ENCODE results near the gene MRPL14.

The MRPL14 gene

DNA sequence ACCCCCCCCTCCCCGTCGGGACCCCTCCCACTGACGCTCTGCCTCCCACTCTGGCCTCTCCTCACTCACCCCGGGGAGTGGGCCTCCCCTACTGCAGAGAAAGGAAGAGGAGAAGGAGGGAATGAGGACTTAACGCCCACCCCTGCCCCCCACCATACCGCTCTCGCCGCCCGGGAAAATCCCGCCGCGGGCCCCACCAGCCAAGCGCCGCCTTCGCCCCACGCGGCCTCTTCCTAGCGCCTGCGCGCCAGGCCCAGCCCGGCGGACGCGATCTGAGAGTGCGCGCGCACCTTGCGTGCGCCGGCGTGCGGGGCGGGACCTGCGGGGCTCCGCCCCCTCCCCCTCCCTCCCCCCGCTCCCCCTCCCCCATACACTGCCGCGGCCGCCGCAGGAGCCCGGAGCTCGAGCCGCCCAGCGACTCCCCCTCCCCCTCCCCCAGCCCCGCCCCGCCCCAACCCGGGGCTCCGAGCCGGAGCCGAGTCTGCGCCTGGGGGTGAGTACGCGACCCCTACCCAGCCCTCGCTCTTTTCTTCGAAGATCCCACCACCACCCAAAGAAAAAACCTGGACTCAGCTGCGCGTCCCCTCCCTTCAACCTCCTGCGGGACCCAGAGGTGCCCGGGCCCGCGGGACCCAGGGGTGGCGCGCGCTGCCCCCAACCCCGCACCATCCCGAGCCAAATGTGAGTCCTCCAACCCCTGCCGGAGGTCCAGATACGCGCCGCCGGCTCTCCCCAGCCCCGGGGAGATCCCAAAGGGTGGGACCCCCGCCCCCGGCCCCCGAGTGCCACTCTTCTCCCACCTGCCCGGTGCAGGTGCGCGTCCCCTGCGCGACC is at the start of gene MRPL14, which contains the start of gene TMEM63B:
MRPL14 (minus strand) TSS at position 267 of the 834 bp plus-strand sequence. CDS start 10,841 bp downstream, outside the sequence.
TMEM63B (plus strand) TSS at position 369 of the 834 bp plus-strand sequence. CDS start 7,031 bp downstream, outside the sequence.
- peak; percentile 79 to 92 for DNase-seq (ENCODE audit: low read depth in 1 of 2, low spot score in 1 of 2)

DNA sequence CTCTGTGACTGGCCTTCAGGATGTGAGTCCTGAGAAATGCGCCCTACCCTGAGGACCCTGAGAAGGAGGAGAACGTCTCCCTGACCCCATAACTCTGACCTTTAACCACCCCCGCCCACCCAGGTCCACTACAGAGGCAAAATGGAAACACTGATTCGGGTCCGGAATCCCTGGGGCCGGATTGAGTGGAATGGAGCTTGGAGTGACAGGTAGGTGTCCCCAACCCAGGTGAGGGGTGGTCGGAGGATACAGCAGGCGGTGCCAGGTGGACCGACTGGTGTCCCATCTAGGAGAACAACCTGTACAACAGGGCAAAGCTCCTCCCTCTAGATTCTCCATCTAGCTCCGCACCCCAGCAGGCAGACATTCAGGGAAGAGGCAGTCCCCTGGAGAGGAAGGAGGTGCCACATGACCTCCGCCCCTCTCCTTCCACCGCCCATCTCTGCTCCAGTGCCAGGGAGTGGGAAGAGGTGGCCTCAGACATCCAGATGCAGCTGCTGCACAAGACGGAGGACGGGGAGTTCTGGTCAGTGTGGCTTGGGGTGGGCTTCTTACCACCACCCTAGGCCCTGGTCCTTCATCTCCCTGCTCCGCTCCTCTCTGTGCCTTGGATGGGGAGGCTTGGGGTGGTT is 49.0 kb upstream of the MRPL14 start:
- no peak for DNase-seq (ENCODE audit: low read depth in 1 of 2, low spot score in 1 of 2)

DNA sequence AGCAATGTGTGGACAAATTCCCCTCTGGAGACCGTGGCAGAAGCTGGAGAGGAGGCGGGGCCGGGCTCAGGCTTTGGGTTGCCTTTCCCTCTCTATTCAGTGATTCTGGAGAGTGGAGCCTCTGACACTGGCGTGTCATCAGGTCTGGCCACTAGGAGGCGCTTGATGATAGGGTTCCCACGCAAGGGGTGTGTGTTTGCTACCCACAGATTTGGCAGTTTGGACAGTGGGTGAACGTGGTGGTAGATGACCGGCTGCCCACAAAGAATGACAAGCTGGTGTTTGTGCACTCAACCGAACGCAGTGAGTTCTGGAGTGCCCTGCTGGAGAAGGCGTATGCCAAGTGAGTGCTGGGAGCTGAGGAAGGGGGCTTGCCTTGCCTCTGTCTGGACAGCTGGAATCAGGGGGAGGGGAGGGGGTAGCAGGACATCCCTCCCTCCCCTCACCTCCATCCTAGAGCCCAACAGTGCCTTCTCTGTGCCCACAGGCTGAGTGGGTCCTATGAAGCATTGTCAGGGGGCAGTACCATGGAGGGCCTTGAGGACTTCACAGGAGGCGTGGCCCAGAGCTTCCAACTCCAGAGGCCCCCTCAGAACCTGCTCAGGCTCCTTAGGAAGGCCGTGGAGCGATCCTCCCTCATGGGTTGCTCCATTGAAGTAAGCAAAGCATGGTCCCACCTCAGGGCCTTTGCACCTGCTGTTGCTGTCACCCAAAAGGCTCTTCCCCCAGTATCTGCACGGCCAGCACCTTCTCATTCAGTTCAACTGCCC is 45.7 kb upstream of the MRPL14 start:
- peak; percentile 55 to 61 for DNase-seq (ENCODE audit: low read depth in 1 of 2, low spot score in 1 of 2)

DNA sequence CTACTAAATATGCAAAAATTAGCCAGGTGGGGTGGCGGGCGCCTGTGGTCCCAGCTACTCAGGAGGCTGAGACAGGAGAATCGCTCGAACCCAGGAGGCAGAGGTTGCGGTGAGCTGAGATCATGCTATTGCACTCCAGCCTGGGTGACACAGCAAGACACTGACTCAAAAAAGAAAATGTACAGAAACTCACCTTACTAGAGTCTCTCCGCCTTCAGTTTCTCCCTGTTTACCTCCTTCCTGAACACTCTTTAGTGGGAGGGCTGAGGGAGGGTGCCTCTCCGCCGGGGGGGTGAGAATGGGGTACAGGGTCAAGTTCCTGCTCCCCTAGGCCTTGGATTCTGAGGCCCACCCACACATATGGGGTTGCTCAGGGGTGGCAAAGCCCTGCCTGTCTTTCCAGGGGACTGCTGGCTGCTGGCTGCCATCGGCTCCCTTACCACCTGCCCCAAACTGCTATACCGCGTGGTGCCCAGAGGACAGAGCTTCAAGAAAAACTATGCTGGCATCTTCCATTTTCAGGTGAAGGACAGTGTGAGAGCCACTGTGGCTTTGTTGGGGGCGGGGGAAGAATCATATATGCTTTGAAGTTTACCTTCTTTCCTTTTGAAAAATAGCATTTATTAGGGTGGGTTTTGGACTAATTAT is 44.8 kb upstream of the MRPL14 start:
- no peak for DNase-seq (ENCODE audit: low read depth in 1 of 2, low spot score in 1 of 2)

GRCh38 chr6:44169886-44170570 is 42.8 kb upstream of the MRPL14 start:
- no peak for DNase-seq (ENCODE audit: low read depth in 1 of 2, low spot score in 1 of 2)

GRCh38 chr6:44169154-44169553 is 41.9 kb upstream of the MRPL14 start:
- no peak for DNase-seq (ENCODE audit: low read depth in 1 of 2, low spot score in 1 of 2)

DNA sequence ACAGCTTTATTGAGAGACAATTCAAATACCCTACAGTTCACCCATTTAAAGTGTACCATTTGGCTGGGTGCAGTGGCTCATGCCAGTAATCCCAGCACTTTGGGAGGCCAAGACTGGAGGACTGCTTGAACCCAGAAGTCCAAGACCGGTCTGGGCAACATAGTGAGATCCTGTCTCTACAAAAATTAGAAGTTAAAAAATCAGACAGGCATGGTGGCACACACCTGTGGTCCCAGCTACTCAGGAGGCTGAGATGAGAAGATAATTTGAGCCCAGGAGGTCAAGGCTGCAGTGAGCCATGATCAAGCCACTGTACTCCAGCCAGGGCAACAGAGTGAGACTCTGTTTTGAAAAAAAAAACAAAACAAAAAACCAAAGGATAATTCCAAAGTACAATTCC is 40.3 kb upstream of the MRPL14 start:
- DNase-seq (ENCODE audit: low read depth in 1 of 2, low spot score in 1 of 2) = no peak

DNA sequence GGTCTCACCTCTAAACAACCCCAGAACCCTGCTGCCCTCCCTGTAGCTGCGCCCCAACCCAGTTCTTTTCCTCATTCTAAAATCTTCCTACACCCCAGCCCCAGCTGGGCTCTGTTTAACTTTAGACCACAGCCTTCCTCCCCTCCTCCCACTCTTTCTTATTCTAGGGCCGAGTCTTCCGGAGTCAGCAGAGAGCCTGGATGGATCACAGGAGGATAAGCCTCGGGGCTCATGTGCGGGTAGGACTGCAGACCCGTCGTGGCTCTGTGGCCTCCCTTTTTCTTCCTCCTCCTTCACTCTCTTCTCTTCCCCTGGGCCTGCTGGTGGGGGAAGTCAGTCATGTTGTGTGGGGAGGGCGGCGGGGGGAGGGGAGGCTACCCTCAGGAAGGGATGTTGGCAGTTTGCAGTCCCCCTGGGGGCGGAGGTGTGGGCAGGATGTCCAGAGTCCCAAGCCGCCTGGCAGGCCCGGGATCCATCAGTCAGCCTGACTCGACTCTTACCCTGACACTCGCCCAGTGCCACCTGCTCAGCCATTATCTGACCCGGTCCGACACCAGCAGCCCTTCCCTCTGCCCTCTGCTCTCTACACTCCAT is 39.4 kb upstream of the MRPL14 start:
- no peak for DNase-seq (ENCODE audit: low read depth in 1 of 2, low spot score in 1 of 2)

DNA sequence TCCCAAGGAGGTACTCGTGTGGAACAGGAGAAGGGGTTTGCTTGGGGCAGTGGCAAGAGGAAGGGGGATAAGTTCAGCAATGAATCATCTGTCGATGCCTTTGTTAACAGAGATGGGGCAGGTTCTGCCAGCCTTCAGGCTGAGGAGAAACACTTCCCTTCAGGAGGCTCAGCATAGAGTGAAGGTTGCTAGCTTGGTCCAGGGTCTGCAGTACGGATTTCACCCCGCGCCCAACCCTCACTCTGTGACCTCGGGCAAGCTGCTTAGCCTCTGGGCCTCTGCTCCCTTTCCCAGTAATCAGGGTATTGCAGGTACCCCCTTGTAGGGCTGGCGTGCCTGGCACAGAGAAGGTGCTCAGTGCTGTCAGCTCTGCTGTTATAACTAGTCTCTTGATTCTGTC is 38.9 kb upstream of the MRPL14 start:
- no peak for DNase-seq (ENCODE audit: low read depth in 1 of 2, low spot score in 1 of 2)

GRCh38 chr6:44162876-44163625 is 35.8 kb upstream of the MRPL14 start:
- no peak for DNase-seq (ENCODE audit: low read depth in 1 of 2, low spot score in 1 of 2)

GRCh38 chr6:44161997-44162338 is 34.7 kb upstream of the MRPL14 start:
- DNase-seq (ENCODE audit: low read depth in 1 of 2, low spot score in 1 of 2) = no peak

DNA sequence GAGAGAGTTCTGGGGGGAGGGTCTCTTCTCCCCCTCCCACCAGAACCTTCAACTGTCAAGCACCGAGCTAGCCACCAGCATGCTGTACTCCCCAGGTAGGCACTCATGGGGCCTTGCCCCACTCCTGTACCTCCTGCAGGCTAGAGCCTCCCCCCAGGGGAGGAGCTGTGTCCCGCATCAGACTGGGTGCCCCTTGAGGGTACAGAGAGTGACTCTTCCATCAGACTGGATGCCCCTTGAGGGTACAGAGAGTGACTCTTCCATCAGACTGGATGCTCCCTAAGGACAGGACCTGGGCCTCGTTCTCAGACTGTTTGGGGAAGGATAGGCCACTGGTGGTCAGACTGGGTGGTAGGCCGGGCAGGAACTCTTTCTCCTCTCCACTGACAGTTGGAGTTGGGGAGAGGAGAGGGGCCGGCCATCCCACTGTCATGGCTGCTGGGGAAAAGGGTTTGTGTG is 31.5 kb upstream of the MRPL14 start, which contains the start of gene CAPN11:
CAPN11 (plus strand) TSS at position 51 of the 459 bp plus-strand sequence; CDS start at position 80, 29 bp downstream.
- DNase-seq (ENCODE audit: low read depth in 1 of 2, low spot score in 1 of 2) = no peak

DNA sequence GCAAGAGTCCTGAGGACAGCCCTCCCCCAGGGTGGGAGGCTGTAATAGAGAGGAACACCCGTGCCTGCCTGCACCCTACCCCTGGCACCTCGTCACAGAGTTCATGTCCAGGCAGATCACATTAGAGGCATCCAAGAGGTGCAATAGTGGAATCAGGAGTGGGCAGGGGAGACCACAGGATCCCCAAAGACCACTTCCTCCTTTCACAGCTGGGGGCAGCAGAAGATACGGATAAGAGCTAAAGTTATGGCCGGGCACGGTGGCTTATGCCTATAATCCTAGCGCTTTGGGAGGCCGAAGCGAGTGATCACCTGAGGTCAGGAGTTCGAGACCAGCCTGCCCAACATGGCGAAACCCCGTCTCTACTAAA is 29.9 kb upstream of the MRPL14 start:
- DNase-seq (ENCODE audit: low read depth in 1 of 2, low spot score in 1 of 2) = no peak

GRCh38 chr6:44156494-44157151 is 29.4 kb upstream of the MRPL14 start:
- no peak for DNase-seq (ENCODE audit: low read depth in 1 of 2, low spot score in 1 of 2)

GRCh38 chr6:44154067-44154466 is 26.8 kb upstream of the MRPL14 start:
- no peak for DNase-seq (ENCODE audit: low read depth in 1 of 2, low spot score in 1 of 2)

DNA sequence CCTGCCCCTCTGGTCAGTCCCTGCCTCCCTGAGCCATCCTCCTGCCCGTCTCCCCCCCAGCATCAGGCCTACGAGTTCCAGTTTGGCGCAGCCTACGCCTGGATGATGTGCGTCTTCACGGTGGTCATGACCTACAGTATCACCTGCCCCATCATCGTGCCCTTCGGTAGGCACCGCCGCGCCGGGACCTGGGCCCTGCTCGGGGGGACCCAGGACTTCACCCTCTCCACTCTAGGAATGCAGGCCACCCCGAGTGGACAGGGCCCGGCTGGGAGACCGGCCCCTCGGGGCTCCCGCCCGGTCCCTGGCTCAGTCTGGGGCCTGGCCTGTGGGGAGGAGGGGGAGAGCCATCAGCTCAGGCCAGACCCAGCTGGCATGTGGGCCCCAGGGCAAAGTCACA is 25.3 kb upstream of the MRPL14 start:
- DNase-seq (ENCODE audit: low read depth in 1 of 2, low spot score in 1 of 2) = no peak

DNA sequence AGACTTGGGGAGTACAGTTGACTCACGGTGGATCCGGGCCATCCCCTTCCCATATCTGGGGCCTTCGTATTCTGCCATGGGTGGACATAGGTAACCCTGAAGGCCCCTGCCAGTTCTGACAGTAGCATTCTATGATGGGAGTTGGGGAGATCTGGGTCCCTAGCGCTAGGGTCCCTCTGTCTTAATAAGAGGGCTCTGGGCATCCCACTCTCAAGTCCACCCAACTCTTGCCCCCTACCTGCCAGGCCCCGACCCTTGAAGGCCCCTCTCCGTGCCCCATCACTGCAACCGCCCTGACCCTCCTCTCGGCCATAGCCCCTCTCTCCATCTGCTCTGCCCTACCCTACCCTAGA is 24.8 kb upstream of the MRPL14 start:
- no peak for DNase-seq (ENCODE audit: low read depth in 1 of 2, low spot score in 1 of 2)

DNA sequence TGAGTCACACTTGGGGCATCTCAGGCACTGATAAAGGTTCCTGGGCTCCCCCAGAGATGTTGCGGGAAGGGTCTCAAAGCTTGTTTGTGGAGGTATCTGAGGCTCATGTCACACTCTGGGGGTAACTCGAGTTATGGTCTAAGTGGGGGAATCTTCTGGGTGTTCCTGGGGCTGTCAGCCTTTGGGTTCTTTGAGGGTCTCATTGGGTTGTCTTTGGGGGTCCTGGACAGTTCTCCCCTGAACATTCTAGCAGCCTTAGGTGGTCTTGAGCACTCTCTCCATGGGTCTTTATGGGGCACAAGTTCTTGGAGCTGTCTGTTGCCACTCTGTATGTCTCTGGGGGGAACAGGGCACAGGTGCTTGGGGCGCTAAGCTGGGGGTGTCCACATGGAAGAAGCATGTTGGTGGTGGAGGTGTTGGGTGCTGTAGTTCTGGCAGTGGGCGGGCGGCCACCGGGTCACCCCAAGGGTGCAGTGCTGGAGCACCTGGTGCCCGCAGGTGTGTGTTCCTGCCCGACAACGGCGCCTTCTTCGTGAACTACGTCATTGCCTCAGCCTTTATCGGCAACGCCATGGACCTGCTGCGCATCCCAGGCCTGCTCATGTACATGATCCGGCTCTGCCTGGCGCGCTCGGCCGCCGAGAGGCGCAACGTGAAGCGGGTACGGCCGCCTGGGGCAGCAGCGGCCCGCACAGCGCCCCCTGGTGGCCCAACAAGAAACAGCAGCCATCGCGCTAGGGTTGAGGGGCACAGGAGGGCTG is 24.3 kb upstream of the MRPL14 start:
- DNase-seq (ENCODE audit: low read depth in 1 of 2, low spot score in 1 of 2) = peak; percentile 67 to 72
